ENCODE results near the gene BLOC1S1.

Gene BLOC1S1

DNA sequence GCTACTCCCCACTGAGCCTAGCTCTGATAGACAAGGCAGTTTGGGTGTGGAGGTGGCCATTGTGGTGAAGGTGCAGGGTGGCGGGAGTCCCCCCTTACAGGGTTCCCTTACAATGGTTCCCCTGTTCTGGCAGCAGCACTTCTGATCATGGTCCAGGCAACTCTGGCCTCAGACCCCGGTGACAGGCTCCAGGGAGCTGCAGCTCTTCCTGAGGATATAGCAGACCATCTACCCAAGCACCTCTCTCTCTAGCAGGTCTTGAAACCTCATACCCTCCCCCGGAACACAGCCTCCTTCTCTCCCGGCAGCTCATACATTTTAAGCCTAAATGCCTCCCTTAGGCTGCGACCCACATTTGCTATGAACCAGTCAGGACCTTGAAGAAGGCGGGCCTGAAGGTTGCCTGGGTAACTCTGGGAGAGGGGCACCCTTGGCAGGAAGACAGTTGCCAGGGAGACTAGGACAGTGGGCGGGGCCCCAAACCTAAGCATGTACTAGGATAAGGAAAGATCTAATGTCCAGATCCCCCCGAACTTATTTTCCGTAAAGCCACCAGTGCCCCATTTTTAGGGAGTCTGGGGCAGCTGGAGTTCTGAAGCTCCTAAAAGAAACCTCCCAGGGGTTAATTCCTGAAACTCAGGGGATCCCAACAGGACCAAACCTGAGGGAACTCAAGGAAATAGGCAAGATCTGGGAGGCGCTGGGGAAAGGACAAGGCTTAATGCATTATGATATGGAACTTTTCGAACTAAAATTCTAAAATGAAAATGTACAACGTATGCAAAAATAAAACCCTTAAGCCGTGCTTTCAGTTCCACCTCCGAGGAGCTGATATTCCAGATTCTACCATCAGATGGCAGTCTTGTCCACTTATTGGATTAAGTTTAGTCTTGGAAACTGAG is 22.5 kb downstream of the BLOC1S1 start:
- Histone ChIP-seq H3K79me2 (ENCODE audit: insufficient read depth, low read length) (no peaks in the 10 kb centered on the region), H3K4me3 (ENCODE audit: low read length, poor library complexity, severe bottlenecking) (peak overlapping the region; percentile 82), H3K9ac (ENCODE audit: low read depth, low read length, poor library complexity, severe bottlenecking) (peak overlapping the region; percentile 63), H3F3A (ENCODE audit: low read depth) (no peaks in the 10 kb centered on the region), H3K27me3 (ENCODE audit: insufficient read depth, low read length, poor library complexity, severe bottlenecking) (no peaks in the 10 kb centered on the region), H3K36me3 (ENCODE audit: insufficient read depth, low read length) (no peaks in the 10 kb centered on the region), H3K9me3 (ENCODE audit: insufficient read depth, low read depth, low read length) (no peaks in the 10 kb centered on the region), H4K20me1 (ENCODE audit: insufficient read depth, low read length, poor library complexity, severe bottlenecking) (no peaks in the 10 kb centered on the region), H2AFZ (ENCODE audit: low read length) (peak overlapping the region; percentile 83), H3K4me1 (ENCODE audit: insufficient read depth, low read length, poor library complexity, severe bottlenecking) (peaks cover 26% of the 10 kb centered on the region), H3K4me2 (ENCODE audit: low read depth, low read length, poor library complexity, severe bottlenecking) (peak overlapping the region; percentile 96), H3K9me2 (replicated peaks; ENCODE audit: low read depth, low read length) (no peaks in the 10 kb centered on the region)
- TF ChIP-seq EZH2phosphoT487 (IDR thresholded peaks at IDR 0.05; ENCODE audit: borderline replicate concordance) = no peak
- peak; percentile 95 for TF ChIP-seq CTCF (conservative IDR thresholded peaks at IDR 0.05; ENCODE audit: low read length)

GRCh38 chr12:55739025-55739378 is 23.2 kb downstream of the BLOC1S1 start:
- Histone ChIP-seq H3K79me2 (ENCODE audit: insufficient read depth, low read length) (peaks cover 6% of the 10 kb centered on the region), H3K4me3 (ENCODE audit: low read length, poor library complexity, severe bottlenecking) (peak overlapping the region; percentile 82), H3F3A (ENCODE audit: low read depth) (no peaks in the 10 kb centered on the region), H4K20me1 (ENCODE audit: insufficient read depth, low read length, poor library complexity, severe bottlenecking) (no peaks in the 10 kb centered on the region), H3K36me3 (ENCODE audit: insufficient read depth, low read length) (no peaks in the 10 kb centered on the region), H3K4me1 (ENCODE audit: insufficient read depth, low read length, poor library complexity, severe bottlenecking) (peaks cover 29% of the 10 kb centered on the region), H3K9me2 (replicated peaks; ENCODE audit: low read depth, low read length) (no peaks in the 10 kb centered on the region), H3K9me3 (ENCODE audit: insufficient read depth, low read depth, low read length) (no peaks in the 10 kb centered on the region), H3K27me3 (ENCODE audit: insufficient read depth, low read length, poor library complexity, severe bottlenecking) (no peaks in the 10 kb centered on the region), H3K9ac (ENCODE audit: low read depth, low read length, poor library complexity, severe bottlenecking) (no peak overlapping the region), H2AFZ (ENCODE audit: low read length) (no peak overlapping the region), H3K4me2 (ENCODE audit: low read depth, low read length, poor library complexity, severe bottlenecking) (peak overlapping the region; percentile 96)
- no peak for TF ChIP-seq CTCF (conservative IDR thresholded peaks at IDR 0.05; ENCODE audit: low read length)
- TF ChIP-seq EZH2phosphoT487 (IDR thresholded peaks at IDR 0.05; ENCODE audit: borderline replicate concordance) = no peak

- Histone ChIP-seq H2AFZ (ENCODE audit: low read length) (peak overlapping the region; percentile 82), H3K9ac (ENCODE audit: low read depth, low read length, poor library complexity, severe bottlenecking) (peak overlapping the region; percentile 73)
These were observed 26.3 kb downstream of the BLOC1S1 start for GRCh38 chr12:55741931-55742680.

More at GRCh38 chr12:55741931-55742680, 26.3 kb downstream of the BLOC1S1 start:
- no peak for TF ChIP-seq EZH2phosphoT487 (IDR thresholded peaks at IDR 0.05; ENCODE audit: borderline replicate concordance)
- TF ChIP-seq CTCF (conservative IDR thresholded peaks at IDR 0.05; ENCODE audit: low read length) = no peak
- peaks cover 11% of the 10 kb centered on the region for H4K20me1 ChIP-seq (ENCODE audit: insufficient read depth, low read length, poor library complexity, severe bottlenecking)
- H3K36me3 ChIP-seq (ENCODE audit: insufficient read depth, low read length) = no peaks in the 10 kb centered on the region
- no peaks in the 10 kb centered on the region for H3K9me2 ChIP-seq (replicated peaks; ENCODE audit: low read depth, low read length)
- H3K79me2 ChIP-seq (ENCODE audit: insufficient read depth, low read length) = peaks cover 25% of the 10 kb centered on the region
- peaks cover 3% of the 10 kb centered on the region; the same call in 1 of the 2 replicates for H3F3A ChIP-seq (ENCODE audit: low read depth)
- H3K9me3 ChIP-seq (ENCODE audit: insufficient read depth, low read depth, low read length) = no peaks in the 10 kb centered on the region
- H3K4me1 ChIP-seq (ENCODE audit: insufficient read depth, low read length, poor library complexity, severe bottlenecking) = peaks cover 41% of the 10 kb centered on the region
- H3K4me2 ChIP-seq (ENCODE audit: low read depth, low read length, poor library complexity, severe bottlenecking) = peak overlapping the region; percentile 93
- H3K27me3 ChIP-seq (ENCODE audit: insufficient read depth, low read length, poor library complexity, severe bottlenecking) = no peaks in the 10 kb centered on the region
- H3K4me3 ChIP-seq (ENCODE audit: low read length, poor library complexity, severe bottlenecking) = peak overlapping the region; percentile 71
